Karpas-422 (cell line): ENCODE data around the gene RSRP1. TPM values are rescaled to one million over a fixed set of nuclear protein-coding genes. Genes with fewer than 3 reads are reported as not detected.
"Not testable (repeated sequence)": the region's sequence is repeated elsewhere in the genome, so short reads cannot be mapped to it uniquely, and the experiment has no call there.

Experiments used
- DNase-seq: peaks from one replicate; pipeline ENCODE4 v3.0.0-alpha.2; 2015
- H2AFZ ChIP-seq: fragments of 200-600 bp; sonication (generic); 2 replicates; pipeline ENCODE4 v1.6.1; 2014; ENCODE audit warnings: antibody characterized with exemption, low read length, mixed read lengths
- H3K27ac ChIP-seq: fragments of 200-600 bp; sonication (generic); 2 replicates; pipeline ENCODE4 v1.5.1; 2014; ENCODE audit warnings: mild to moderate bottlenecking, low read length, moderate library complexity
- H3K27me3 ChIP-seq: fragments of 200-600 bp; sonication (generic); 2 replicates; pipeline ENCODE4 v1.6.1; 2014; ENCODE audit warnings: low read length, mixed read lengths
- H3K36me3 ChIP-seq: fragments of 200-600 bp; sonication (generic); 2 replicates; pipeline ENCODE4 v1.6.1; 2014; ENCODE audit warnings: low read length, mixed read lengths; ENCODE audit not compliant: insufficient read depth
- H3K4me1 ChIP-seq: fragments of 200-600 bp; sonication (generic); 2 replicates; pipeline ENCODE4 v1.6.1; 2014; ENCODE audit warnings: mild to moderate bottlenecking, low read length, mixed read lengths
- H3K4me2 ChIP-seq: fragments of 200-600 bp; sonication (generic); 2 replicates; pipeline ENCODE4 v1.6.1; 2014; ENCODE audit warnings: low read length, low read depth, mild to moderate bottlenecking; ENCODE audit not compliant: poor library complexity, severe bottlenecking
- H3K4me3 ChIP-seq: fragments of 200-600 bp; sonication (generic); 2 replicates; pipeline ENCODE4 v1.5.1; 2014; ENCODE audit warnings: mild to moderate bottlenecking, antibody characterized with exemption, low read length, mixed read lengths
- H3K79me2 ChIP-seq: fragments of 200-600 bp; sonication (generic); 2 replicates; pipeline ENCODE4 v1.6.1; 2014; ENCODE audit warnings: mild to moderate bottlenecking, low read length, mixed read lengths
- H3K9ac ChIP-seq: fragments of 200-600 bp; sonication (generic); 2 replicates; pipeline ENCODE4 v1.6.0; 2014; ENCODE audit warnings: low read length
- H3K9me2 ChIP-seq: fragments of 200-600 bp; sonication (generic), shearing (Covaris generic); replicated peaks from 2 replicates; pipeline ENCODE4 v1.6.0; 2014; ENCODE audit warnings: mild to moderate bottlenecking, low read length, moderate library complexity; ENCODE audit not compliant: insufficient read depth
- H3K9me3 ChIP-seq: fragments of 300-700, 200-600 bp; sonication (generic); 2 replicates; pipeline ENCODE4 v1.6.1; 2014; ENCODE audit warnings: low read length, mixed read lengths
- H4K20me1 ChIP-seq: fragments of 200-600 bp; sonication (generic); 2 replicates; pipeline ENCODE4 v1.6.1; 2014; ENCODE audit warnings: mild to moderate bottlenecking, antibody characterized with exemption, low read length, low read depth; ENCODE audit not compliant: insufficient read depth
- total RNA-seq: library from RNA; depleted of rRNA; stranded (reverse); fragments of >200 nt; shearing (Covaris generic); gene quantifications from 2 replicates; pipeline ENCODE4 v1.2.3, GENCODE V29; 2014; ENCODE audit warnings: low replicate concordance

The RSRP1 gene
- total RNA-seq, 1 experiment from 2014 or later, result 155 TPM

- not testable (repeated sequence) for H3K27me3 ChIP-seq
Measured at GRCh38 chr1:25279693-25280111, 32.4 kb upstream of the RSRP1 start.

GRCh38 chr1:25278790-25279189 is 31.5 kb upstream of the RSRP1 start:
- H3K9ac ChIP-seq, H3K4me3 ChIP-seq: not testable (repeated sequence)

More at GRCh38 chr1:25279693-25280111, 32.4 kb upstream of the RSRP1 start:
- H2AFZ ChIP-seq, H4K20me1 ChIP-seq, H3K9ac ChIP-seq, H3K27ac ChIP-seq, H3K36me3 ChIP-seq, H3K4me2 ChIP-seq, H3K9me2 ChIP-seq, DNase-seq, H3K4me3 ChIP-seq, H3K9me3 ChIP-seq, H3K79me2 ChIP-seq: not testable (repeated sequence)
- peaks cover 25% of the 10 kb centered on the region for H3K4me1 ChIP-seq

GRCh38 chr1:25278358-25278757 is 31.1 kb upstream of the RSRP1 start:
- not testable (repeated sequence) for H3K4me3 ChIP-seq, H3K27me3 ChIP-seq, H3K4me2 ChIP-seq, H3K9me2 ChIP-seq, H3K79me2 ChIP-seq, H2AFZ ChIP-seq, H3K27ac ChIP-seq, H3K9ac ChIP-seq, H3K9me3 ChIP-seq, H3K36me3 ChIP-seq, H4K20me1 ChIP-seq
- H3K4me1 ChIP-seq, result peaks cover 25% of the 10 kb centered on the region
- DNase-seq, result peak; percentile 32

More at GRCh38 chr1:25278790-25279189, 31.5 kb upstream of the RSRP1 start:
- H2AFZ ChIP-seq, H3K79me2 ChIP-seq, H3K9me3 ChIP-seq, H4K20me1 ChIP-seq, H3K4me2 ChIP-seq, H3K27ac ChIP-seq, H3K9me2 ChIP-seq, H3K36me3 ChIP-seq, DNase-seq, H3K27me3 ChIP-seq: not testable (repeated sequence)
- peaks cover 25% of the 10 kb centered on the region for H3K4me1 ChIP-seq

GRCh38 chr1:25277295-25277694 is 30.0 kb upstream of the RSRP1 start:
- not testable (repeated sequence) for H3K9me2 ChIP-seq, H3K4me2 ChIP-seq, H2AFZ ChIP-seq, H3K27ac ChIP-seq, H3K9me3 ChIP-seq, H3K9ac ChIP-seq, H3K79me2 ChIP-seq, H3K27me3 ChIP-seq, H4K20me1 ChIP-seq, H3K36me3 ChIP-seq, H3K4me3 ChIP-seq
- peak; percentile 37 for DNase-seq
- peaks cover 22% of the 10 kb centered on the region for H3K4me1 ChIP-seq

GRCh38 chr1:25275648-25276047 is 28.4 kb upstream of the RSRP1 start:
- H3K79me2 ChIP-seq, H2AFZ ChIP-seq, H3K27me3 ChIP-seq, H3K27ac ChIP-seq, H3K4me2 ChIP-seq, H3K4me1 ChIP-seq, H3K9ac ChIP-seq, H3K9me2 ChIP-seq, H4K20me1 ChIP-seq, H3K9me3 ChIP-seq, H3K36me3 ChIP-seq, H3K4me3 ChIP-seq: not testable (repeated sequence)
- peak; percentile 36 for DNase-seq

GRCh38 chr1:25272238-25272637 is 25.0 kb upstream of the RSRP1 start, which contains the start of gene RHD:
TSS of gene RHD (plus strand) at chr1:25272509. CDS start at chr1:25272548, 39 bp downstream.
- H3K36me3 ChIP-seq, H3K9me3 ChIP-seq, H3K79me2 ChIP-seq, H3K9me2 ChIP-seq, DNase-seq, H3K27ac ChIP-seq, H3K4me2 ChIP-seq, H3K4me3 ChIP-seq, H4K20me1 ChIP-seq, H3K27me3 ChIP-seq, H2AFZ ChIP-seq, H3K9ac ChIP-seq, H3K4me1 ChIP-seq: not testable (repeated sequence)

- H3K9me2 ChIP-seq, H3K36me3 ChIP-seq, H4K20me1 ChIP-seq, H3K27me3 ChIP-seq, H3K27ac ChIP-seq, H3K9me3 ChIP-seq, DNase-seq, H3K79me2 ChIP-seq: not testable (repeated sequence)
- Histone ChIP-seq H3K4me1 (peaks cover 11% of the 10 kb centered on the region), H3K4me2 (peak overlapping the region; percentile 70), H2AFZ (peak overlapping the region; percentile 98; the same call in 1 of the 2 replicates), H3K9ac (peak overlapping the region; percentile 60), H3K4me3 (peak overlapping the region; percentile 62)
Measured at GRCh38 chr1:25268143-25268760, 21.0 kb upstream of the RSRP1 start.

GRCh38 chr1:25267288-25268142 is 20.3 kb upstream of the RSRP1 start:
- H4K20me1 ChIP-seq, H3K36me3 ChIP-seq, H3K9me2 ChIP-seq, H3K27me3 ChIP-seq, H3K9me3 ChIP-seq, H3K79me2 ChIP-seq: not testable (repeated sequence)
- Histone ChIP-seq H3K4me2 (peak overlapping the region; percentile 70), H3K4me1 (peaks cover 11% of the 10 kb centered on the region), H3K4me3 (peak overlapping the region; percentile 62), H2AFZ (peak overlapping the region; percentile 98; the same call in 1 of the 2 replicates), H3K27ac (peak overlapping the region; percentile 49), H3K9ac (peak overlapping the region; percentile 66)
- peak; percentile 94 for DNase-seq
